C4-2B (cell line): Measurements from ENCODE around the gene SORCS2.

Experiments used
- CTCF ChIP-seq: fragments of 450-650 bp; conservative IDR thresholded peaks from 2 replicates; pipeline ENCODE4 v1.5.1; 2017; ENCODE audit warnings: mild to moderate bottlenecking
- ZFX ChIP-seq: fragments of 450-650 bp; IDR thresholded peaks from 2 replicates; pipeline ENCODE4 v1.6.1; 2017

- peak; percentile 73 for TF ChIP-seq CTCF
- no peak for TF ChIP-seq ZFX
These were observed 569.4 kb downstream of the SORCS2 start for GRCh38 chr4:7761720-7762119.
